ENCODE results near the gene WDR76.

WDR76 gene

DNA sequence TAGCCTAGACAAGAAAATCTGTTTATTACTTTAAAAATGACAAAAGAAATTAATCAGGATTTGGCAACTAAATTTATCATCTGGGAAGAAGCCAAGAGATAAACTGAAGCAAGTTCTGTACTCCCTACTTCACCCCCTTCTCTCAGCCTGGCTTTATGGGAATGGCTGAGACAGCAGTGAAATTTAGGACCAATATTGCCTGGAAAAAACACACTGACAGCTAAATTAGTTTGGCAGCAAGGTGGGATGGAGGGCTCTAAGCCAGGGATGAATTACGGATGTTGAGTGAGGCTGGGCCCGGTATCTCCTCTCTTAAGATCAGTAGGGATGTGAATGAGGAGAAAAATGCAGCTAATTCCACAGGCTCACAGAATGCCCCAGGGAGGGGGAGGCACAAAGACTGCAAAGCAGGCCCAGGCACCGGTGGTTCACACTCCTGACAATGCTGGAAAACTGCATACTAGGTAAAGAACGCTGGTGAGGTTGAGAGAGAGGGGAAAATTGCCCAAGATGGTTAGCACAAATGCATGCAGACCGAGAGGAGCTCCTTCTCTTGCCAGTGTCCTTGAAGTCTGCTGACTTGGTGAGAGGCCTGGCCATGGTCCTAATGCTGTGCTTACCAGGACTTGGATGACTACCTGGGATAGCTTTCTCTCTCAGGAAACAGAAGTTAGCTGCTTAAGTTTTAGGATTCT, 89.0 kb downstream of the WDR76 start:
- DNase-seq: no peak

GRCh38 chr15:43916326-43916660, 89.5 kb downstream of the WDR76 start:
- DNase-seq: no peak

All from DMS79 (cell line).